ENCODE results near the gene NPB. TPM values are rescaled to one million over a fixed set of nuclear protein-coding genes. Genes with fewer than 3 reads are reported as not detected.

The NPB gene
- total and polyA plus RNA-seq, 4 donors = 0.15 to 0.92 (median 0.55) TPM

GRCh38 chr17:81935709-81936084 lies 33.7 kb downstream of the NPB start:
- no peaks in the 10 kb centered on the region for H3K36me3 ChIP-seq (ENCODE audit: control insufficient read depth in 4 of 4, insufficient read depth in 3 of 4, low read depth in 1 of 4, low read length in 3 of 4)
- no peaks in the 10 kb centered on the region for H3K27me3 ChIP-seq (ENCODE audit: control insufficient read depth in 4 of 4, insufficient read depth in 4 of 4, low read length in 3 of 4)
- TF ChIP-seq YY1 (IDR thresholded peaks at IDR 0.05) = no peak
- no peak for TF ChIP-seq FOXA2 (IDR thresholded peaks at IDR 0.05)
- TF ChIP-seq GABPA (IDR thresholded peaks at IDR 0.05 in 1 of 2, conservative IDR thresholded peaks at IDR 0.05 in 1 of 2) = no peak
- TF ChIP-seq, protein P1, sequence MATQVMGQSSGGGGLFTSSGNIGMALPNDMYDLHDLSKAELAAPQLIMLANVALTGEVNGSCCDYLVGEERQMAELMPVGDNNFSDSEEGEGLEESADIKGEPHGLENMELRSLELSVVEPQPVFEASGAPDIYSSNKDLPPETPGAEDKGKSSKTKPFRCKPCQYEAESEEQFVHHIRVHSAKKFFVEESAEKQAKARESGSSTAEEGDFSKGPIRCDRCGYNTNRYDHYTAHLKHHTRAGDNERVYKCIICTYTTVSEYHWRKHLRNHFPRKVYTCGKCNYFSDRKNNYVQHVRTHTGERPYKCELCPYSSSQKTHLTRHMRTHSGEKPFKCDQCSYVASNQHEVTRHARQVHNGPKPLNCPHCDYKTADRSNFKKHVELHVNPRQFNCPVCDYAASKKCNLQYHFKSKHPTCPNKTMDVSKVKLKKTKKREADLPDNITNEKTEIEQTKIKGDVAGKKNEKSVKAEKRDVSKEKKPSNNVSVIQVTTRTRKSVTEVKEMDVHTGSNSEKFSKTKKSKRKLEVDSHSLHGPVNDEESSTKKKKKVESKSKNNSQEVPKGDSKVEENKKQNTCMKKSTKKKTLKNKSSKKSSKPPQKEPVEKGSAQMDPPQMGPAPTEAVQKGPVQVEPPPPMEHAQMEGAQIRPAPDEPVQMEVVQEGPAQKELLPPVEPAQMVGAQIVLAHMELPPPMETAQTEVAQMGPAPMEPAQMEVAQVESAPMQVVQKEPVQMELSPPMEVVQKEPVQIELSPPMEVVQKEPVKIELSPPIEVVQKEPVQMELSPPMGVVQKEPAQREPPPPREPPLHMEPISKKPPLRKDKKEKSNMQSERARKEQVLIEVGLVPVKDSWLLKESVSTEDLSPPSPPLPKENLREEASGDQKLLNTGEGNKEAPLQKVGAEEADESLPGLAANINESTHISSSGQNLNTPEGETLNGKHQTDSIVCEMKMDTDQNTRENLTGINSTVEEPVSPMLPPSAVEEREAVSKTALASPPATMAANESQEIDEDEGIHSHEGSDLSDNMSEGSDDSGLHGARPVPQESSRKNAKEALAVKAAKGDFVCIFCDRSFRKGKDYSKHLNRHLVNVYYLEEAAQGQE (IDR thresholded peaks at IDR 0.05) = no peak
- no peak for TF ChIP-seq RAD21 (IDR thresholded peaks at IDR 0.05)
- TF ChIP-seq, protein P2, sequence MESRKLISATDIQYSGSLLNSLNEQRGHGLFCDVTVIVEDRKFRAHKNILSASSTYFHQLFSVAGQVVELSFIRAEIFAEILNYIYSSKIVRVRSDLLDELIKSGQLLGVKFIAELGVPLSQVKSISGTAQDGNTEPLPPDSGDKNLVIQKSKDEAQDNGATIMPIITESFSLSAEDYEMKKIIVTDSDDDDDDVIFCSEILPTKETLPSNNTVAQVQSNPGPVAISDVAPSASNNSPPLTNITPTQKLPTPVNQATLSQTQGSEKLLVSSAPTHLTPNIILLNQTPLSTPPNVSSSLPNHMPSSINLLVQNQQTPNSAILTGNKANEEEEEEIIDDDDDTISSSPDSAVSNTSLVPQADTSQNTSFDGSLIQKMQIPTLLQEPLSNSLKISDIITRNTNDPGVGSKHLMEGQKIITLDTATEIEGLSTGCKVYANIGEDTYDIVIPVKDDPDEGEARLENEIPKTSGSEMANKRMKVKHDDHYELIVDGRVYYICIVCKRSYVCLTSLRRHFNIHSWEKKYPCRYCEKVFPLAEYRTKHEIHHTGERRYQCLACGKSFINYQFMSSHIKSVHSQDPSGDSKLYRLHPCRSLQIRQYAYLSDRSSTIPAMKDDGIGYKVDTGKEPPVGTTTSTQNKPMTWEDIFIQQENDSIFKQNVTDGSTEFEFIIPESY (IDR thresholded peaks at IDR 0.05) = no peak
- TF ChIP-seq RXRA (IDR thresholded peaks at IDR 0.05) = no peak
- no peak for TF ChIP-seq TAF1 (conservative IDR thresholded peaks at IDR 0.05)
- no peak for TF ChIP-seq FOXA1 (IDR thresholded peaks at IDR 0.05)
- TF ChIP-seq HNF4G (IDR thresholded peaks at IDR 0.05) = no peak
- no peak for TF ChIP-seq JUND (IDR thresholded peaks at IDR 0.05)
- TF ChIP-seq, protein P3, sequence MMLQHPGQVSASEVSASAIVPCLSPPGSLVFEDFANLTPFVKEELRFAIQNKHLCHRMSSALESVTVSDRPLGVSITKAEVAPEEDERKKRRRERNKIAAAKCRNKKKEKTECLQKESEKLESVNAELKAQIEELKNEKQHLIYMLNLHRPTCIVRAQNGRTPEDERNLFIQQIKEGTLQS (IDR thresholded peaks at IDR 0.05) = no peak
- TF ChIP-seq, protein P4, sequence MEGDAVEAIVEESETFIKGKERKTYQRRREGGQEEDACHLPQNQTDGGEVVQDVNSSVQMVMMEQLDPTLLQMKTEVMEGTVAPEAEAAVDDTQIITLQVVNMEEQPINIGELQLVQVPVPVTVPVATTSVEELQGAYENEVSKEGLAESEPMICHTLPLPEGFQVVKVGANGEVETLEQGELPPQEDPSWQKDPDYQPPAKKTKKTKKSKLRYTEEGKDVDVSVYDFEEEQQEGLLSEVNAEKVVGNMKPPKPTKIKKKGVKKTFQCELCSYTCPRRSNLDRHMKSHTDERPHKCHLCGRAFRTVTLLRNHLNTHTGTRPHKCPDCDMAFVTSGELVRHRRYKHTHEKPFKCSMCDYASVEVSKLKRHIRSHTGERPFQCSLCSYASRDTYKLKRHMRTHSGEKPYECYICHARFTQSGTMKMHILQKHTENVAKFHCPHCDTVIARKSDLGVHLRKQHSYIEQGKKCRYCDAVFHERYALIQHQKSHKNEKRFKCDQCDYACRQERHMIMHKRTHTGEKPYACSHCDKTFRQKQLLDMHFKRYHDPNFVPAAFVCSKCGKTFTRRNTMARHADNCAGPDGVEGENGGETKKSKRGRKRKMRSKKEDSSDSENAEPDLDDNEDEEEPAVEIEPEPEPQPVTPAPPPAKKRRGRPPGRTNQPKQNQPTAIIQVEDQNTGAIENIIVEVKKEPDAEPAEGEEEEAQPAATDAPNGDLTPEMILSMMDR (IDR thresholded peaks at IDR 0.05; ENCODE audit: low read depth, low read length, missing input control) = no peak
- no peak for TF ChIP-seq EGR1 (IDR thresholded peaks at IDR 0.05; ENCODE audit: low read depth in 2 of 2)
- H3K4me1 ChIP-seq (ENCODE audit: control insufficient read depth in 4 of 4, insufficient read depth in 4 of 4, low read length in 3 of 4) = peaks cover 6 to 10% (median 7%) of the 10 kb centered on the region in 4 donors
- WGBS = 91% methylated on average over 6 of the region's 6 CpGs
- H3K4me3 ChIP-seq (ENCODE audit: low read depth in 1 of 3, low read length in 3 of 3) = no peak overlapping the region
- H3K27ac ChIP-seq (ENCODE audit: low read depth in 1 of 2, low read length in 2 of 2) = no peak overlapping the region
- H3K9ac ChIP-seq (ENCODE audit: low read depth in 1 of 2, low read length in 2 of 2) = no peak overlapping the region
- no peaks in the 10 kb centered on the region for H3K9me3 ChIP-seq (ENCODE audit: control insufficient read depth in 4 of 4, low read length in 3 of 4)
- no peak for DNase-seq (ENCODE audit: low spot score)

DNA sequence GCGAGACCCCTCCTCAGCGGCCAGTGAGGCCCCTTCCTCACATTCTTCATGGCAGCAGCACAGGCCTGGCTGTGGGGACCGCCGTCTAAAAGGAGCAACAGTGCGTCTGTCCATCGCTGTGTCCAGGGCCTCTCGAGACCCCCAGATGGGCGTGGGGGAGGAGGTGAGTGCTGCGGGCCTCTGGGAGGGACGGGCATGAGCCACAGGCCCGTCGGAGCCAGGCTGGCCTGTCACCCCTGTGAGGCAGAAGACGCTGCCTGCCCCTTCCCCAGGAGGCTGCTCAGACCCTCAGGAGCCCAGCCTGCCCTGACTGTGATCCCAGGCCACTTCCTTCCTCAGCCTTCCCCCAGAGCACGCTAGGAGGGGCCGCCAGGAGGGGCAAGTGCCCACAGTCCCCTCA lies 37.2 kb downstream of the NPB start:
- Histone ChIP-seq H3K9ac (ENCODE audit: low read depth in 1 of 2, low read length in 2 of 2) (no peak overlapping the region), H3K36me3 (ENCODE audit: control insufficient read depth in 4 of 4, insufficient read depth in 3 of 4, low read depth in 1 of 4, low read length in 3 of 4) (no peaks in the 10 kb centered on the region), H3K4me3 (ENCODE audit: low read depth in 1 of 3, low read length in 3 of 3) (no peak overlapping the region), H3K4me1 (ENCODE audit: control insufficient read depth in 4 of 4, insufficient read depth in 4 of 4, low read length in 3 of 4) (peaks cover 6 to 10% (median 6%) of the 10 kb centered on the region in 4 donors), H3K27ac (ENCODE audit: low read depth in 1 of 2, low read length in 2 of 2) (no peak overlapping the region), H3K9me3 (ENCODE audit: control insufficient read depth in 4 of 4, low read length in 3 of 4) (no peaks in the 10 kb centered on the region), H3K27me3 (ENCODE audit: control insufficient read depth in 4 of 4, insufficient read depth in 4 of 4, low read length in 3 of 4) (no peaks in the 10 kb centered on the region)
- TF ChIP-seq SP1 (IDR thresholded peaks at IDR 0.05) = no peak
- TF ChIP-seq, protein P3 (IDR thresholded peaks at IDR 0.05) = no peak
- TF ChIP-seq RXRA (IDR thresholded peaks at IDR 0.05) = no peak
- no peak for TF ChIP-seq NR2F2 (IDR thresholded peaks at IDR 0.05)
- TF ChIP-seq MAX (IDR thresholded peaks at IDR 0.05) = no peak
- TF ChIP-seq RAD21 (IDR thresholded peaks at IDR 0.05) = no peak
- no peak for TF ChIP-seq TAF1 (conservative IDR thresholded peaks at IDR 0.05)
- no peak for DNase-seq (ENCODE audit: low spot score)
- 78% methylated on average over 15 of the region's 15 CpGs for WGBS

Data from liver (tissue), 9 donors.